Heart right ventricle (tissue), 16 donors: ENCODE data around the gene SPTB. TPM values are rescaled to one million over a fixed set of nuclear protein-coding genes. Genes with fewer than 3 reads are reported as not detected.
A peak's percentile ranks its signal among the peaks of the same experiment; 100 is the strongest.

ENCODE experiments used
- ATAC-seq, 8 donors: fragments of 200-7000 bp; cut with Tn5 transposase; one replicate each; pipeline ENCODE4 v1.9.1; 2020; ENCODE audit warnings: mild to moderate bottlenecking in 8 of 8, moderate library complexity in 8 of 8, moderate number of reproducible peaks in 1 of 8
- DNase-seq, 2 donors: peaks; one replicate each; pipeline ENCODE4 v3.0.0-alpha.2; 2020
- H3K27ac ChIP-seq, 10 donors: fragments of 200-600 bp; sonication (generic) in 2 of 10; one replicate each; pipeline versions ENCODE4 v1.5.0 to v1.8.0; 2020 to 2022; ENCODE audit warnings: mild to moderate bottlenecking in 3 of 10
- H3K27me3 ChIP-seq, 7 donors: fragments of 200-600 bp; one replicate each; pipeline ENCODE4 v1.8.0; 2021 to 2022; ENCODE audit warnings: mild to moderate bottlenecking in 2 of 7
- H3K36me3 ChIP-seq, 9 donors: fragments of 200-600 bp; sonication (generic) in 1 of 9; one replicate each; pipeline versions ENCODE4 v1.5.0 to v1.8.0; 2020 to 2022; ENCODE audit warnings: mild to moderate bottlenecking in 2 of 9
- H3K4me1 ChIP-seq, 9 donors: fragments of 200-600 bp; sonication (generic) in 1 of 9; one replicate each; pipeline versions ENCODE4 v1.5.0 to v1.8.0; 2020 to 2022; ENCODE audit warnings: mild to moderate bottlenecking in 4 of 9
- H3K4me3 ChIP-seq, 10 donors: fragments of 200-600 bp; sonication (generic) in 2 of 10; one replicate each; pipeline versions ENCODE4 v1.5.0 to v1.8.0; 2020 to 2022; ENCODE audit warnings: mild to moderate bottlenecking in 7 of 10, moderate library complexity in 2 of 10
- H3K9me3 ChIP-seq, 11 donors: fragments of 200-600 bp in 10 of 11; sonication (generic) in 2 of 11; one replicate each; pipeline versions ENCODE4 v1.5.0 to v1.8.0; 2013 to 2022; ENCODE audit warnings: mild to moderate bottlenecking in 2 of 11, control low read depth in 1 of 11, moderate library complexity in 1 of 11
- CTCF ChIP-seq, 9 donors: fragments of 200-600 bp; sonication (generic) in 2 of 9; IDR thresholded peaks; one replicate each; pipeline versions ENCODE4 v1.5.0 to v1.8.0; 2021 to 2022; ENCODE audit warnings: antibody characterized with exemption in 9 of 9, mild to moderate bottlenecking in 5 of 9, moderate library complexity in 1 of 9
- WGBS, 2 donors: extraction: QIAGEN DNeasy Blood & Tissue Kit; methylation state at CpG; one replicate each; pipeline ENCODE4 v1.1.7; 2013; ENCODE audit warnings: inconsistent platforms in 1 of 2; 5-methylcytosine and 5-hydroxymethylcytosine counted together
- intact Hi-C, 10 donors: fragments of 100-400 bp; cut with DNase I; formaldehyde crosslinking; loops; one replicate each; pipeline versions ENCODE4 v1.11.1 to v1.14.2; 2022
- polyA plus RNA-seq, 2 donors: library from polyadenylated mRNA; stranded (reverse); fragments of 200-250 nt; gene quantifications; one replicate each; pipeline ENCODE4 v1.2.3, GENCODE V29; 2013
- total RNA-seq, 10 donors: library from RNA; stranded (reverse); fragmentation: NEBNext Ultra II Directional in 3 of 10; extraction: Animal tissue kit (Norgen Biotek cat#: 25700) in 3 of 10; gene quantifications; one replicate each; pipeline versions ENCODE4 v1.2.1 to v1.2.4, GENCODE V29; 2021 to 2023
- donor health status: Arrhythmogenic right ventricular cardiomyopathy.
- donor health status: ischemic (EF 13 %, LVEDD 7.1; RV severe dilation, severe dysfunction).
- donor health status: healthy with polysubstance abuse.
- donor health status: DM: no; HTN: yes; CAD: no.
- donor health status: DM: no; HTN: no; CAD: no.
- donor health status: ischemic (EF 25% LVEDD 6.9; RV normal size, moderate dysfunction).
- donor health status: ischemic (EF 25% LVEDD 5.7; RV mildly dilated, moderate dysfunction).
- donor health status: healthy.
- donor health status: DM: yes; HTN: yes; CAD: no.
- donor health status: Ischemic cardiomyopathy.
- donor health status: ischemic (EF 35%, LVEDD 5.7; RV mildly dilated, moderate dysfunction).
- donor health status: nonischemic (EF 11% LVEDD 7.7; RV severe dilation, severe dysfunction).
- donor health status: DM: yes; HTN: yes; CAD: no.
- donor health status: PGD.
- donor health status: ischemic (EF 29% LVEDD 5.4; RV normal size, mild dysfunction).
- donor health status: nonischemic (EF 23%, LVEDD 6.1; RV moderate dilation, normal function).

SPTB gene
- total and polyA plus RNA-seq, 12 donors = 24.0 to 114 (median 92.1) TPM

- no peaks in the 10 kb centered on the region for H3K9me3 ChIP-seq
- TF ChIP-seq CTCF (IDR thresholded peaks at IDR 0.05) = no peak
- H3K4me1 ChIP-seq = peaks cover 0 to 7% (median 0%) of the 10 kb centered on the region in 9 donors
- WGBS, 2 donors = 92 to 94% methylated on average over 17 of the region's 17 CpGs
- no peaks in the 10 kb centered on the region for H3K27me3 ChIP-seq
- H3K4me3 ChIP-seq = no peak overlapping the region
- intact Hi-C loops = no loop called here
- ATAC-seq (no peak), DNase-seq (no peak)
- peak overlapping the region in 1 of 10 donors; percentile 4 for H3K27ac ChIP-seq
- peaks cover 0 to 89% (median 22%) of the 10 kb centered on the region in 9 donors for H3K36me3 ChIP-seq
Measured at GRCh38 chr14:64737391-64738280, 142.1 kb downstream of the SPTB start.

GRCh38 chr14:64736271-64737169 lies 143.2 kb downstream of the SPTB start:
- H3K4me1 ChIP-seq = peaks cover 0 to 7% (median 0%) of the 10 kb centered on the region in 9 donors
- 88 to 92% methylated on average over 28 of the region's 28 CpGs for WGBS, 2 donors
- ATAC-seq (no peak), DNase-seq (peak in 1 of 2 donors; percentile 15)
- no peak overlapping the region for H3K4me3 ChIP-seq
- intact Hi-C loops = no loop called here
- TF ChIP-seq CTCF (IDR thresholded peaks at IDR 0.05) = no peak
- H3K27me3 ChIP-seq = no peaks in the 10 kb centered on the region
- peaks cover 0 to 89% (median 16%) of the 10 kb centered on the region in 9 donors for H3K36me3 ChIP-seq
- peak overlapping the region in 1 of 10 donors; percentile 4 for H3K27ac ChIP-seq
- no peaks in the 10 kb centered on the region for H3K9me3 ChIP-seq

GRCh38 chr14:64734990-64735389 lies 144.7 kb downstream of the SPTB start:
- 71 to 75% methylated on average over 6 of the region's 6 CpGs for WGBS, 2 donors
- no peak for ATAC-seq
- H3K9me3 ChIP-seq = no peaks in the 10 kb centered on the region
- peaks cover 0 to 10% (median 0%) of the 10 kb centered on the region in 9 donors for H3K4me1 ChIP-seq
- DNase-seq = no peak
- peaks cover 0 to 89% (median 12%) of the 10 kb centered on the region in 9 donors for H3K36me3 ChIP-seq
- TF ChIP-seq CTCF (IDR thresholded peaks at IDR 0.05) = no peak
- no peak overlapping the region for H3K27ac ChIP-seq
- H3K4me3 ChIP-seq = no peak overlapping the region
- intact Hi-C loops = no loop called here
- no peaks in the 10 kb centered on the region for H3K27me3 ChIP-seq

DNA sequence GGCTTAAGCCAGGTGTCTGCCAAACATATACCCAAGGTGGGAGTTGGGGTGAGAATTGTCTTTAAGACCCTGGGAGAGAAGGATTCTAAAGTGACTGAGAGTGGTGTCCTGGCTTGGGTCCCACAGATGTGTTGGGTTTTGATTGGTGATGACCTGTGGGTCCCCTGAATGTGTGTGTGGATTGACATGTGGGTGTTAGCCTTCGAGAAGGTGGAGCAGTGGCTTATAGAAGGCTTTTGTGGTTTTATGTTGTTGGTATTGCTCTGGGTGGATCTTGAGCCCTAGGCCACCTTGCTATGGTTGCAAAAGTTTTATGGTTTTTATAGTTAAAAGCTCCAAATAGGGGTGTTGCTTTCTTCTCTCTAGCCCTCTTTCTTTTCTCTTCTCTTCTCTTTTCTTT lies 145.8 kb downstream of the SPTB start:
- Histone ChIP-seq H3K27me3 (no peaks in the 10 kb centered on the region), H3K4me3 (no peak overlapping the region), H3K27ac (no peak overlapping the region), H3K9me3 (no peaks in the 10 kb centered on the region), H3K36me3 (peaks cover 0 to 83% (median 18%) of the 10 kb centered on the region in 9 donors), H3K4me1 (peaks cover 0 to 21% (median 8%) of the 10 kb centered on the region in 9 donors)
- DNase-seq (no peak), ATAC-seq (no peak)
- TF ChIP-seq CTCF (IDR thresholded peaks at IDR 0.05) = no peak
- WGBS, 2 donors = 58 to 94% methylated on average over 1 of the region's 1 CpG
- intact Hi-C loops = no loop called here
